Glutamatergic neuron (in vitro differentiated cells): ENCODE data around the gene XRCC1. TPM values are rescaled to one million over a fixed set of nuclear protein-coding genes. Genes with fewer than 3 reads are reported as not detected.
"Not testable (repeated sequence)": the region's sequence is repeated elsewhere in the genome, so short reads cannot be mapped to it uniquely, and the experiment has no call there.

Experiments
- DNase-seq: peaks from one replicate; pipeline ENCODE4 v3.0.0; 2022
- H3K27ac Mint-ChIP-seq: one replicate; pipeline ENCODE4 v1.8.0; 2020; ENCODE audit warnings: mild to moderate bottlenecking, mixed read lengths, inconsistent platforms; ENCODE audit not compliant: unreplicated experiment
- H3K27me3 Mint-ChIP-seq: one replicate; pipeline ENCODE4 v1.8.0; 2020; ENCODE audit warnings: mild to moderate bottlenecking, moderate library complexity, mixed read lengths, inconsistent platforms; ENCODE audit not compliant: unreplicated experiment
- H3K36me3 Mint-ChIP-seq: one replicate; pipeline ENCODE4 v1.8.0; 2020; ENCODE audit warnings: mild to moderate bottlenecking, mixed read lengths, inconsistent platforms; ENCODE audit not compliant: unreplicated experiment
- H3K4me1 Mint-ChIP-seq: one replicate; pipeline ENCODE4 v1.8.0; 2020; ENCODE audit warnings: mild to moderate bottlenecking, low read depth, mixed read lengths, inconsistent platforms; ENCODE audit not compliant: unreplicated experiment
- H3K4me3 Mint-ChIP-seq: one replicate; pipeline ENCODE4 v1.8.0; 2020; ENCODE audit warnings: mild to moderate bottlenecking, mixed read lengths, inconsistent platforms; ENCODE audit not compliant: unreplicated experiment
- H3K9me3 Mint-ChIP-seq: one replicate; pipeline ENCODE4 v1.8.0; 2020; ENCODE audit warnings: mild to moderate bottlenecking, moderate library complexity, mixed read lengths, inconsistent platforms; ENCODE audit not compliant: unreplicated experiment
- total RNA-seq: library from RNA; stranded (reverse); fragmentation: NEBNext Ultra II Directional; extraction: Animal tissue kit (Norgen Biotek cat#: 25700); gene quantifications from one replicate; pipeline ENCODE4 v1.2.1, GENCODE V29; 2021; ENCODE audit not compliant: unreplicated experiment
- TF ChIP-seq, protein P1 (sequence below): fragments of 200-600 bp; sonication (generic); IDR thresholded peaks from one replicate; pipeline ENCODE4 v1.5.0; 2021; ENCODE audit not compliant: partially characterized antibody, unreplicated experiment

Gene XRCC1
- total RNA-seq, 1 donor from 2014 or later: 39.5 TPM

- DNase-seq: no peak
- Mint-ChIP-seq H3K27ac (no peak overlapping the region), H3K4me3 (no peak overlapping the region), H3K4me1 (peaks cover 2% of the 10 kb centered on the region), H3K9me3 (no peaks in the 10 kb centered on the region), H3K36me3 (no peaks in the 10 kb centered on the region), H3K27me3 (no peaks in the 10 kb centered on the region)
- TF ChIP-seq, protein P1, sequence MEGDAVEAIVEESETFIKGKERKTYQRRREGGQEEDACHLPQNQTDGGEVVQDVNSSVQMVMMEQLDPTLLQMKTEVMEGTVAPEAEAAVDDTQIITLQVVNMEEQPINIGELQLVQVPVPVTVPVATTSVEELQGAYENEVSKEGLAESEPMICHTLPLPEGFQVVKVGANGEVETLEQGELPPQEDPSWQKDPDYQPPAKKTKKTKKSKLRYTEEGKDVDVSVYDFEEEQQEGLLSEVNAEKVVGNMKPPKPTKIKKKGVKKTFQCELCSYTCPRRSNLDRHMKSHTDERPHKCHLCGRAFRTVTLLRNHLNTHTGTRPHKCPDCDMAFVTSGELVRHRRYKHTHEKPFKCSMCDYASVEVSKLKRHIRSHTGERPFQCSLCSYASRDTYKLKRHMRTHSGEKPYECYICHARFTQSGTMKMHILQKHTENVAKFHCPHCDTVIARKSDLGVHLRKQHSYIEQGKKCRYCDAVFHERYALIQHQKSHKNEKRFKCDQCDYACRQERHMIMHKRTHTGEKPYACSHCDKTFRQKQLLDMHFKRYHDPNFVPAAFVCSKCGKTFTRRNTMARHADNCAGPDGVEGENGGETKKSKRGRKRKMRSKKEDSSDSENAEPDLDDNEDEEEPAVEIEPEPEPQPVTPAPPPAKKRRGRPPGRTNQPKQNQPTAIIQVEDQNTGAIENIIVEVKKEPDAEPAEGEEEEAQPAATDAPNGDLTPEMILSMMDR: no peak
Observed at GRCh38 chr19:43518051-43518450, 57.3 kb downstream of the XRCC1 start.

DNA sequence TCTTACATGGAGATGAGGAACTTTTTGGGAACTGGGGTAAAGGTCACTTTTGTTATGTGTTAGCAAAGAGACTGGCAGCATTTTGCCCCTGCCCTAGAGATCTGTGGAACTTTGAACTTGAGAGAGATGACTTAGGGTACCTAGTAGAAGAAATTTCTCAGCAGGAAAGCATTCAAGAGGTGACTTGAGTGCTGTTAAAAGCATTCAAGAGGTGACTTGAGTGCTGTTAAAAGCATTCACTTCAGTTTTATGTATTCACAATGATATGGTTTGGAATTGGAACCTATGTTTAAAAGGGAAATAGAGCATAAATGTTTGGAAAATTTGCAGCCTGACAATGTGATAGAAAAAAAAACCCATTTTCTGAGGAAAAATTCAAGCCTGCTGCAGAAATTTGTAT is 62.9 kb downstream of the XRCC1 start:
- peaks cover 15% of the 10 kb centered on the region for H3K36me3 Mint-ChIP-seq
- not testable (repeated sequence) for DNase-seq, H3K9me3 Mint-ChIP-seq, H3K27me3 Mint-ChIP-seq, H3K27ac Mint-ChIP-seq, H3K4me1 Mint-ChIP-seq, H3K4me3 Mint-ChIP-seq

- no peak overlapping the region for H3K4me3 Mint-ChIP-seq
- peaks cover 1% of the 10 kb centered on the region for H3K9me3 Mint-ChIP-seq
- peaks cover 15% of the 10 kb centered on the region for H3K36me3 Mint-ChIP-seq
- no peak for DNase-seq
- peaks cover 2% of the 10 kb centered on the region for H3K27me3 Mint-ChIP-seq
- no peaks in the 10 kb centered on the region for H3K4me1 Mint-ChIP-seq
- TF ChIP-seq, protein P1: no peak
- no peak overlapping the region for H3K27ac Mint-ChIP-seq
Observed at GRCh38 chr19:43511324-43511723, 64.0 kb downstream of the XRCC1 start.

DNA sequence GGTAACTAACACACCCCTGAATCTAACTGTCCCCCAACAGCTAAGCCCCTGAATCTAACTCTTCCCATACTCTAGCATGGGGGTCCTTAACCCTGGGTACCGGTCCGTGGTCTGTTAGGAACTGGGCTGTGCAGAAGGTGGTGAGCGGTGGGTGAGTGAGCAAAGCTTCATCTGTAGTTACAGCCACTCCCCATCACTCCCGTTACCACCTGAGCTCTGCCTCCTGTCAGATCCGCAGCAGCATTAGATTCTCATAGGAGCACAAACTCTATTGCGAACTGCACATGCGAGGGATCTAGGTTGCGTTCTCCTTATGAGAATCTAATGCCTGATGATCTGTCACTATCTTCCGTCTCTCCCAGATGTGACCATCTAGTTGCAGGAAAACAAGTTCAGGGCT is 64.6 kb downstream of the XRCC1 start:
- Mint-ChIP-seq H3K9me3 (peaks cover 3% of the 10 kb centered on the region), H3K36me3 (peaks cover 15% of the 10 kb centered on the region), H3K4me1 (no peaks in the 10 kb centered on the region), H3K4me3 (no peak overlapping the region), H3K27me3 (peaks cover 2% of the 10 kb centered on the region), H3K27ac (no peak overlapping the region)
- TF ChIP-seq, protein P1: no peak
- no peak for DNase-seq

DNA sequence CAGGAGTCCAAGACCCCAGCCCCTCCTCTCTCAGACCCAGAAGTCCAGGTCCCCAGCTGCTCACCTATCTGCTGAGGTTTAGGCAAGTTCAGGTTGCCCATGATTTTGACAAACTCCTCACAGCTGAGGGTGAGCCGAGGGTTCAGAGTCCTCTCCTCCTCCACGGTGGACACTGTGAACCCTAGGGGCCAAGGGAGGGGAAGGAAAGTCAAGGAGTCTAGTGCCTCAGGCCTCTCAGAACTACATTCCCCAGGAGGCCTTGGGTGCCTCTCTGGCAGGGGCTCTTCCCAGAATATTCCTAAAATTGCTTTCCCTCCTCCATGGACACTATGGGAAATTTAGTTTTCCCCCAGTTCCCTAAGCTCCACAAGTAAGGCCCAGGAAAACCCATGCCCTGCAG is 67.4 kb downstream of the XRCC1 start:
- TF ChIP-seq, protein P1: no peak
- no peak for DNase-seq
- Mint-ChIP-seq H3K4me1 (no peaks in the 10 kb centered on the region), H3K27ac (no peak overlapping the region), H3K27me3 (peaks cover 9% of the 10 kb centered on the region), H3K36me3 (peaks cover 15% of the 10 kb centered on the region), H3K9me3 (peaks cover 3% of the 10 kb centered on the region), H3K4me3 (no peak overlapping the region)

DNA sequence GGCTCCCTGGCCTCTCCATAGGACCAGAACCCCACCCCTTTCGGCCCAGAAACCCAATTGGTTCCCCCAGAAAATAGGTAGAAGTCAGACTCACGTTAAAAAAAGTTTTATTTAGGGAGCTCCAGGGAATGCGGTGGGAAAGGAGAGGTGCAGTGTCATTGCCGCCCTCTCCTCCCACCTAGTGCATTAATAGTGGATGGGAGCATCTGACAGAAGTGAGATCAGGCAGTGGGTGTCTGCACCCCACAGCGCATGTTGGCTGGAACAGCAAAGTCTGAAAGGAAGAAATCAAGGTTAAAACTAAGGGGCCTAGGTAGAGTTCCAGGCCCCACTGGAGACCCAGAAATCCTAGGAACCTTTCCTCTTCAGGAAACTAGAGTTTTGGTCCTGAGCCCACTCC is 68.7 kb downstream of the XRCC1 start:
- H3K9me3 Mint-ChIP-seq: peaks cover 3% of the 10 kb centered on the region
- TF ChIP-seq, protein P1: no peak
- no peak overlapping the region for H3K27ac Mint-ChIP-seq
- peaks cover 10% of the 10 kb centered on the region for H3K27me3 Mint-ChIP-seq
- DNase-seq: no peak
- no peak overlapping the region for H3K4me3 Mint-ChIP-seq
- peaks cover 8% of the 10 kb centered on the region for H3K36me3 Mint-ChIP-seq
- H3K4me1 Mint-ChIP-seq: no peaks in the 10 kb centered on the region
